HTERT RPE-1 (cell line): ENCODE results near the gene ABHD6.
"Not testable (repeated sequence)": the region's sequence is repeated elsewhere in the genome, so short reads cannot be mapped to it uniquely, and the experiment has no call there.

Experiments
- in situ Hi-C: fragments of 300-500 bp; cut with MboI; formaldehyde crosslinking; loops from 4 replicates; pipeline ENCODE4 v1.14.3; 2020; ENCODE audit warnings: low sequenced_read_pairs

Gene ABHD6

DNA sequence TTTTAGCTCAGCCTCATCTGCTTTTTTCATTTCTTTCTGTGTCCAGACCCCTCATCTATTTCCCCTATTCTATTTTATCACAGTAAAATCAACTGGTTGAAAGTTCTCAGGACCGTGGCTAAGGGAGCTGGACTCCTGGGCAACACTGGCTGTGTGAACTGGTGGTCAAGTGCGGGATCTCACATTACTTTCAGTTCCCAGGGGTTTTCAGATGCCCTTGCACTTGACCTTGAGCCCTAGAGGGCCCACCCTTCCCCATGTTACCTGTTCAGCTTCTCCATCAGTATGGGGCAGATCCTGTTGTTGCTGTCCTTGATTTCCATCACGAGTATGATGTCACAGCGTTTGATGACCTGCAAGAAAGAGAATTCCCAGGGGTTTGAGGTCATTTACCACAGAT lies 29.6 kb upstream of the ABHD6 start:
- in situ Hi-C loops = no loop called here

DNA sequence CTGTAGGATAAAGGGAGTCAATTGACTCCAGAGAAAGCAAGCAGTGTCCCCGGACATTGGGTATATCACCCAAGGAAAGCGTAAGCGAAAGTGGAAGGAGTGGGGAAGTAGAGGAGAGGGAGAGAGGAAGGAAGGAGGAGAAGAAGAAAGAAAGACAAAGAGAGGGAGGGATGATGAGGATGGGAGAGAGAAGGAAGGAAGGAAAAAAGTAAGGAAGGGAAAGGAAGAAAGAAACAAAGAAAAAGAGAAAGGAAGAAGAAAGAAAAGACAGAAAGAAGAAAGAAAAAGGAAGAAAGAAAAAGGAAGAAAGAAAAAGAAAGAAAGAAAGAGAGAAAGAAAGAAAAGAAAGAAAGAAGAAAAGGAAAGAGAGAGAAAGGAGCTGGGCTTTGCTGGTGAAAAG lies 27.7 kb upstream of the ABHD6 start:
- in situ Hi-C loops = no loop called here

DNA sequence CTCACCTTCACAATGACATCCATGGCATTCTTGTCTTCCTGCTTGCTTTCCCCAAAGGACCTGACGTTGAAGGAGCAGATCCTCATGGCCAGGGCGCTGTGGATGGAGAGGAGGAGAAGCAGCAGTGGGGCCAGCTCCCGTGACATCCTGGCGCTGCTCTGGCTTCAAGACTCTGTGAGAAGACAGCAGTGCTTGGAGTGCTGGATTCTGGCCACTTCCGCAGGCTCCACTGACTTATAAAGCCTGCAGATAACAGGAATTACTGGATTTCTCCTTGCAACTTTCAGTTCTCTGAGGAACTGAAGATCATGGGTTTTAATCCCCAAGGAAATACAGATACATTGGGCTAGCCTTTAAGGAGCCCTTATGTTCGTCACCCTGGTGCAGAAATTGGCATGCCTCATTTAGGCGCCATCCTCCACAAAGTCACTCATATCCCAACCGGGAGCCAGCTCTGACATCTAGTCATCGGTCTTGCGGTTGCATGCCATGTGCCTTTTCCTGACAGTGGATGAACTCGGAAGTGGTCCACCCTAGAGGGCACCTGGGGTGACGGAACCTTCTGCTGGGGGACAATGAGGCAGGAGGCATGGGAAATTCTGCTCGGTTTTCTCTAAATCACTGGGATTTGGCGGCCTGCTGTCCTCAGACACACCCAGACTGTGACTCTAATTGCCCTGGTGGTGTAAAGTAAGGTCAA lies 26.7 kb upstream of the ABHD6 start, which contains the start of gene DNASE1L3:
DNASE1L3 (minus strand) TSS at position 212 of the 700 bp plus-strand sequence; CDS start at position 146, 66 bp downstream.
- in situ Hi-C loops = no loop called here

DNA sequence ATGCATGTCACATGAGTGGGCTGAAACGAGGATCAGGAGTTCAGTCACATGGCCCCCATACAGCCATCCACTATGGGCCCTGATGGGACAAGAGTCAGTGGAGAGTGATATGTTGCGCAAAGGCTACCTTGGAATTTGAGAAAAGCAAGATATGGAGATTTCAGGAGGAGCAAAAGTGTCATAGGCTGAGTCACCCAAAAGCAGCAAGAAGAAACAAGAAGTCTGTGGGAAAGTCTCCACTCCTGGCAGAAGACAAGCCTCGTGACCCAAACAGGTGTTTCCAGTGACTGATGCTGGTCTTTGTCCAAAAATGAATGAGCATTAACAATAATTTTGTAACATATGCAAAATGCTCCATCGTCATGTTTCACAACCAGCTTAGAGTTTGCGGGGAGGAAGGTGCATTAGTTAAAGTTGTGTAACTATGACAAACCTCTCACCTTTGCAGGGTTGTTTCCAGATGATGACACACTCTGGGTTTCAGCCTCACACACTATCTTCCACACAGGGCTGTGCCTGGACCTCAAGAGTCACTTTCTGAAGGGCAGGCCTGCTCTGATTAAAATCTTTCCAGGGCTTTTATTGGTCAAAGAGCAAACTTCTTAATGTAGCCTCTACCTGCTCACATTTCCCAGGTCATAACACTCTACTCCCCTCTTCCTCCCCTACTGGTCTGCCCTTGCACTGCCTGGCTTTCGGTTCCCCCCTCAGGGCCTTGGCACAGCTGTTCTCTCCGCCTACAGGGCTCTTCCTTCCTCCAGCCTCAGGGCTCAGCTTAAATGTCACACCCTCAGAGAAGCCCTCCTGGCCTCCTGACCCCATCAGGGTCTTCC lies 22.9 kb upstream of the ABHD6 start:
- in situ Hi-C loops = no loop called here

DNA sequence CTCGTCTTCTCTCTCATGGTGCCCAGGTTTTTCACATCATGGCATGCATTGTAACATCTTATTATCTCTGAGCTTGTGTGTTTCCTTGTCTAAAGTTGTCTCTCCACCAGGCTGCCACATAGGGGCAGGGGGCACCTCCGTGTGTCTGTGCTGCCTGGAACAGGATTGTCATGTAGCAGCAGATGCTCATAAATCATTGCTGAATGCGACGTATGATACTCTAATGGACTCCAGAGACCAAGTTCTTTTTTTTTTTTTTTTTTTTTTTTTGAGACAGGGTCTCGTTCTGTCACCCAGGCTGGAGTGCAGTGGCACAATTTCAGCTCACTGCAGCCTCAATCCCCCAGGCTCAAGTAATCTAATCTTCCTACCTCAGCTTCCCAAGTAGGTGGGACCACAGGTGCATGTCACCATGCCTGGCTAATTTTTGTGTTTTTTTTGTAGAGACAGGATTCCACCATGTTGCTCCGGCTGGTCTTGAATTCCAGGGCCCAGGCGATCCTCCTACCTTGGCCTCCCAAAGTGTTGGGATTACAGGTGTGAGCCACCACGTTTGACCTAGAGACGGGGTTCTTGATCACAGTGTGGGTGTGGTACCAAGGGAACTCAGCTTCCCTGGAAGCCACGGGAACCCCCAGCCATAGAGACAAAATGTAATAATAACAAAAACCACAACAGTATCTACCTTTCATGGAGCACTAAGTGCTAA lies 22.1 kb upstream of the ABHD6 start:
- in situ Hi-C loops = no loop called here

DNA sequence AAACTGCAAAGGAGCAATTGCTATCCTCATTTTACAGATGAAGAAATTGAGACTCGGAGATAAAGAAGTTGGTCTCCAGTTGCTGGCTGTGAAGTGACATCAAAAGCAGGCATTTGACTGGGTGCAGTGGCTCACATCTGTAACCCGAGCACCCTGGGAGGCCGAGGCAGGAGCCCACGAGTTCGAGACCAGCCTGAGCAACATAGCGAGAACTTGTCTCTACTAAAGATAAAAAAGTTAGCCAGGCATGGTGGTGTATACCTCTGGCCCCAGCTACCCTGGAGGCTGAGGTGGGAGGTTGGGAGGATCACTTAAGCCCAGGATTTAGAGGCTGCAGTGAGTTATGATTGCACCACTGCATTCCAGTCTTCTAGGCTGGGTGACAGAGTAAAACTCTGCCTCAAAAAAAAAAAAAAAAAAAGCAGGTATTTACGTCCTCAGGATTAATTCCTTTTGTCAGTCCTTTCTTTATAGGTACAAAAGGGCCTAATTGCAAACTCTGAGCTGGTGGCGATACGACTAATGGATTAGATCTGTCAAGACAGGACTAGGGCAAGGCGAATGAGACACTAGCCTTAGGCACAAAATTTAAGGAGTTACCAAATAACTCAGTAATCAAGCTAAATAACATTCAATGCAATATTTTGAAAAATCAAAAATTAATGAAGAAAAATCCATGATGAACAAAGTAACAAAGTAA lies 20.9 kb upstream of the ABHD6 start:
- in situ Hi-C loops = no loop called here

DNA sequence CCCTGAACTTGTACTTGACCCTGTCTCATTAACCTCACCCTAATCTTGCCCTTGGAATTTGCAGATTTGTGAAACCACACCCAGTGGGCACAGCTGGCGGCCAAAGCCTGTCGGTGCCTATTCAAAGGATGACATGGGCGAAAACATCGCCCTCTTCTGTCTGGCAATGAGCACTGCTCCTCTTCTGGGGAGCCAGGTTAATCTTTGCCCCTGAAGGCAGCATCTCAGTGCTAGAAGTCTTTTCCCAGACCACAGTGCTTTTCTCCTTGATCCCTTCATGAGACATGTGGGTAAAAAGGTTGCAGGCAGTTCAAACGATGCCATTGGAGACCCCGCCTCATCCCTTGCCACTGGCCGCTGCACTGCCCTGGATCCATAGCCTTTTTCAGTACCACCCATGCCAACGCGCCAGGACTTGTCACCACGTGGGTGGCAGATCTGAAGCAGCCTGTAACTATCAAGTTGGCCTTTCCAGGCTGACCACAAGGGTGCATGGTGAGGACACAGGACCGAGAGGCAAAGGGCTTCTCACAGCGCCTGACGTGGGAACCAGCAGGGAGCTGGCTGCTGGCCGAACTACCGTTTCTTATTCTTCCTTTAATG lies 20.3 kb upstream of the ABHD6 start:
- in situ Hi-C loops = no loop called here

DNA sequence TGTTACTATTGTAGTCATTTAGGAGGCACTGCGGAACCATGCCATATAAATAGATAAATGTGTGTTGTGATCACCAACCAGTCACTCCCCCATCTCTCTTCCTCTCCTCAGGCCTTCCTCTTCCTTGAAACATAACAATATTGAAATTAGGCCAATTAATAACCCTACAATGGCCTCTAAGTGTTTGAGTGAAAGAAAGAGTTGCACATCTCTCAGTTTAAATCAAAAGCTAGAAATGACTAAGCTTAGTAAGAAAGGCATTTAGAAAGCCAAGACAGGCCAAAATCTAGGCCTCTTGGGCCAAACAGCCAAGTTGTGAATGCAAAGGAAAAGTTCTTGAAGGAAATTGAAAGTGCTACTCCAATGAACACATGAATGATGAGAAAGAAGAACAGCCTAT lies 18.7 kb upstream of the ABHD6 start:
- in situ Hi-C loops = no loop called here

DNA sequence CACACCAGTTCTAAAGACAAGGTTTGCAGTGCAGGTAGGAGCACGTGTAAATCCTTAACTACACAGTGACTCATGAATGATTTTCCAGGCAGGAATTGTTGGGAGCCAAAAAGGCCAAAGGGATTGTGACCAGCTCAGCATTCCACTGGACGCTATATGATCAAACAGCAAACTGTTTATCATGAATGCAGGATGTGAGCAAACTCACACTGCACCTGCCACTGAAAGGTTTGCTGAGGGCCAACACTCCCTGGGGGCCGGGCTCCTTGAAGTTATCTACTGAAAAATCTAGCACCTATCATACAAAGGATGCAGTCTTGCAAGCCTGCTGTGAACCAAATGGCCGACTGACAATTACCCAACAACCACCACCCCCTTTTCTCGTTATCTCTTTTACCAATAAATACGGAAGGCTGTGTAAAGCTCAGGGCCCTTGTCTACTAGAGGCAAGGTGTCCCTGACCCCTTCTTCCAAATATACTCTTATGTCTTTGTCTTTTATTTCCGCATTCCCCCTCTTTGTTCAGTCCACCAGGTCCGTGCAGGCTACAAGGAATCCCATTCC lies 15.3 kb upstream of the ABHD6 start:
- in situ Hi-C loops = no loop called here

DNA sequence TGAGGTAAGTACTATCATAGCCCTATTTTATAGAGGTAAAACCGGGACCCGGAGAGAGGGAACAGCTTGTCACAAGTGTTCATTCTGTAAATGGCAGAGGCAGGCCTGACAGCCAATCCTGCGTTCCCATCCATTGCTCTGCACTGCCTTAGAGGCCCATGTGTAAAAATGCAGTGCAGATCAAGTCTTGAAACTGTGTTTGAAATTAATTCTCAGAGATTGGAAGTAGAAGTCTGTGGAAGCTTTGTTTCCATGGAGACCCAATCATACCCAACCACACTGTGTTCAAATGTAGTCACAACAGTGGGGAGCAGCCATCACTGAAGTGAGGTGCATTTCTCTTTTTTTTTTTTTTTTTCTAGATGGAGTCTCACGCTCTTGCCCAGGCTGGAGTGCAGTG lies 13.7 kb upstream of the ABHD6 start:
- in situ Hi-C loops = no loop called here

DNA sequence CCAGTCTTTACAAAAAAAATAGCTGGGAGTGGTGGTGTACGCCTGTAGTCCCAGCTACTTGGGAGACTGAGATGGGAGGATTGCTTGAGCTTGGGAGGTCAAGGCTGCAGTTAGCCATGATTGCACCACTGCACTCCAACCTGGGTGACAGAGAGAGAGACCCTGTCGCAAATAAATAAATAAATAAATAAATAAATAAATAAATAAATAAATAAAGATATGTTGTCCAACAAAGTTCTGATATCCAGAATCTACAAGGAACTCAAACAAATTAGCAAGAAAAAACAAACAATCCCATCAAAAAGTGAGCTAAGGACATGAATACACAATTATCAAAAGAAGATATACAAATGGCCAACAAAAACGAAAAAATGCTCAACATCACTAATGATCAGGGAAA lies 9.7 kb upstream of the ABHD6 start:
- in situ Hi-C loops = not testable (repeated sequence)

DNA sequence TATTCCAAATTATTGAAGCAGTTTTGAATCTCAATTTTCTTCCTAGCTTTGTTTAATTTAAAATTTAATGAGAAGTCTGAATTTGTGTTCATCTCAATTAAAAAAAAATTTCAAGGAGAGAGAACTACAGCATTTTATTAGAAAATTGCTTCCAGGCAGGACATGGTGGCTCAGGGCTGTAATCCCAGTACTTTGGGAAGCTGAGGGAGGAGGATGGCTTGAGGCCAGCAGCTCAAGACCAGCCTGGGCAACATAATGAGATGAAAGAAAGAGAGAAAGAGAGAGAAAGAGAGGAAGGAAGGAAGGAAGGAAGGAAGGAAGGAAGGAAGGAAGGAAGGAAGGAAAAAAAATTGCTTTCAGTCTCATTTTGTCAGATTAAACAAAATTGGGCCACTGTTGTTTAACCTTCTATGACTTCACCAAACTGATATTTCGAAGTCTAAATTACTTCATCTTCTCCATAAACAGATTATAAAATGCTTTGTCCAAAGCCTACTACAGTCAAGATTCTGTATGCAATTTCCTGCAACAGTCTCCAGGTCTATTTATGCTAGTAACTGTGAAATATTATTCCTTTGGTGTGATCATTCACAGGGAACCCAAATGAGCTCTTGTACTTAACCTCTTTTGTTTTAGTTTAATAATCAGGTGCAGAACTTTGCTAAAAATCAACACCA lies 6.6 kb upstream of the ABHD6 start:
- in situ Hi-C loops = no loop called here

DNA sequence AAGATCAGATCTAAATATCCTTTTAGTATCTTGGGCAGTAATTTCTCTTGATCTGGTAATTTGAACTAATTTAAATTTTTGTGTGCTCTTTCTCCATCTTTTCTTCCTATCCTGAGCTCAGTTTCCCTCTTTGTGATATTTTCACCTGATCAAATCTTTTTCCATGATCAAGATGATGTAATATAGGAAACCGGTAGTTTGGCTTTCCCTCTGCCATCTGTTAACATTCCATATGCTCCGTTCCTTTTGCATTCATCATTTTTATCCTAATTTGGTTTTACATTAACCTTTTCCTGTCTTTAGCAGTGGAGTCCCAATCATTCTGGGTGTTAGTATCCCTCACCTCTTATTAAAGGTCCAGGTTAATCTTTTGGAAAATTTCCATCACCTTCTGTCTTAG lies 5.9 kb upstream of the ABHD6 start:
- in situ Hi-C loops = no loop called here

DNA sequence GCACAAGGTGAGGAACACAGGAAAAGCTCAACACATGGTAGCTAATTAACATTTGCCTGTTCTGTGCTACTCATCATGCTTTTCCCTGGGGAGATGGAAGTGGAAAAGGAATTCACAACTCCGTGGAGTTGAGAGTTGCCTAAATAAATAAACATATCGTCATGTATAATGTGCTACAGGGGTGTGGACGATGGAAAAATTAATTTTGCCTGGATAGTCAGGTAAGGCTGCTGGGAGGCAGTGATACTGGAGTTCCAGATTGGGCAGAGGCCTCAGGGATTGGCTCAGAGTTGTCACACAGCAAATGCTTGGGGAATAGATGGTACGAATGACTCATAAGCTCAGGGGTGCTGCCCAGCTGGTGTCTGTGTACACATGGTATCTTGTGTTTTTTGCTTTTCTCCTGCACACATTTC lies 3.1 kb upstream of the ABHD6 start:
- in situ Hi-C loops = no loop called here

DNA sequence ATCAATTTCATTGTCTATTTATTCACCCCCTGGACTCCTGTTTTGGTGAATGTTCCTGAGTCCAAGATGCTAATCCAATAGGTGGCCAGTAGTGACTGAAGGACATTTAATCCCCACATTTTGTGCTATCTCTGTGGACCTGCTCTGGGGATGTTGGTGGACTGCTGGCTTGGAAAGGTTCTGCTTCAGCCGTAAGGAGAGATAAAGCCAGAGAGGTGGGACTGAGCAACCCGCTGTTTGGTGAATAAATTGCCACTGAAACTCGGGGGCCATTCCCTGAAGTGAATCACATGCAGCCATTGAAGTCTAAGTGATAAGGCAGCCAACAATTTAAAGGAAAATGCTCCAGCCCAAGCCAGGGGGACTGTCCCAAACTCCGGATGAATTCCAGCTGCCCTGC lies 1.6 kb upstream of the ABHD6 start:
- in situ Hi-C loops = no loop called here

DNA sequence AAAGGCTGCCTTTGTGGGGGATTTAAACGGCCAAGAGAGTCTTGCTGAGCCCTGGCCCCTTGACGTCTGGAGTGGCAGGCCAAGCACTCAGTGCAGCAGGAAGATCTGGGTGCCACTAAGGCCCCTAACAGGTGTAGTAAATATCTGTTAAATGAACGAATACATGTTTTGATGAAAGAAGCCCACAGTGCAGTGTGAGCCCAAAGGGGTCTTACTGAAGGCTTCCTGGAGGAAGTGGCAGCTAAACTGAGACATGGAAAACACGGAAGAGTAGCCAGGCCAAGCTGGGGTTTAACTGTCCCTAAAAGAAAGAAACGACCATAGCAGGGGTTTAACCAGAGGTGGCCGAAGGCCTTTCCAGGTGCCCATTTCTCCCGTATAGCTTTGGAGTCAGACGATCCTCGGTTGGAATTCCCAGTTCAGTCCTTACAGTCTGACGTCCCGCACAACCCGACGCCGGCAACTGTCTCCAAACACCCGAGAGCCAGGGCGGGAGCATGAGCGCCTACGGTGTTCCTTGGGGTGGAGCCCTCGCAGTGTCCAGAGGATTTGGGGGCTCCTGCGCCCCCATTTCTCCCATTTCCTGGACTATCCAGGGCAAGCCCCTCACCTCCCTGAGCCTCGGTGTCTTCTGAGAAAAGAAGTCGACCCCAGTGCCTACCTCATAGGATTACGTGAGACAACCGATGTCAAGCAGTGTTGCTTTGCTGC lies 910 bp upstream of the ABHD6 start:
- in situ Hi-C loops = no loop called here

DNA sequence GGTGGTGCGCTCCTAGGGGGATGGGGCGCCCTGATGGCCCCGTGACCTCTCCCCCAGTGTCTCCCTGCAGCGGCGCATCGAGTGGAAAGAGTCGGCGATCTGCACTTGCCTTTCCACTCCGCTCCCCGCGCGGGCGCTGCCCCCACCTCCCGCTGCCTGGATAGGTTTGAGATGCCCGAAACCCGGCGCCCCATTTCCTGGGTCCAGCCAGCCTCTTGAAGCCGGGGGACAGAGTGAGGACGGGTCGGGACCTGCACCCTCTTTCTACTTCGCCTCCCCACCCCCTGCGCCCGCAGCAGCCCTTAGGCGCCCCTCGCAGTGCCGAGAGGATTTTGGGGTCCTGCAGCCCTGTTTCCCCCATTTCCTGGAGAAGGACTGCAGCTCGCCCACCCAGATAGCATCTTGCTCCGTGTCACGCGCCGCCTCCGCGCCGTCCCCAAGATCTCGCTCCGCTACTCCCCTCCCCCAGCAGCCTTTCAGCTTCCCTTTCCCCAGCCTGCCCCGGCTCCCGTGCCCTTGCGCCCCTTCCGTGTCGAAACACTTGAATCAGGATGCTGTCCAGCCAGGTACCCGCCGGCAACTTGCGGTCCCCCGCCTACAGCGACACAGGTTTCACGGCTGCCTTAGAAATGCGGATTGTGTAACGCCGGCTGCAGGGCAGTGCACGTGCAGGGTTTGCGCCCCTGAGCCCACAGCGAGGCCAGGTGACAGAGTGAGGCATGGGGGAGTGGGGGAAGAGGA lies 519 bp downstream of the ABHD6 start:
- in situ Hi-C loops = no loop called here

DNA sequence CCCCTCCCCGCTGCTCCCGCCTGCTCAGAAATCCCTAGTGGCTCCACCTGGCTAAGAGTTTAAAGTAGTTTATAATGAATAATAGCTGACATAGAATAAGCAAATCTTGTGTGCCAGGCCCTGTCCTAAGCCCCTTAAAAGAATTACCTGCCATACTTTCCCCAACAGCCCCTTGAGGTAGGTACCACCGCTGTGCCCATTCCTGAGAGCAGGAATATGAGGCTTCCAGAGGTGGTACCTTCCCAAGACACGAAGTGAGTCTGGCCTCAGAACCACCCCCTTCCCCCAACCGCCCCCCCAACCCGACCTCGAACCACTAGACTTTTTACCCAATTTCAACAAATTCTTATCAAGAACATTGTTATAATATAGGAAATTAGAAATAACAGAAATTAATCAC lies 1.2 kb downstream of the ABHD6 start:
- in situ Hi-C loops = no loop called here
